Neural cell (in vitro differentiated cells): Measurements from ENCODE around the gene PGP. TPM values are rescaled to one million over a fixed set of nuclear protein-coding genes. Genes with fewer than 3 reads are reported as not detected.

Source experiments
- H2AFZ ChIP-seq: fragments of 200-600, 300-800 bp; sonication (generic), shearing (Covaris generic); 2 replicates; pipeline ENCODE4 v1.6.0; 2014; ENCODE audit warnings: low read depth, mild to moderate bottlenecking, antibody characterized with exemption, low read length, moderate library complexity
- H3F3A ChIP-seq: fragments of 200-600 bp; shearing (Covaris generic); 2 replicates; pipeline ENCODE4 v1.6.1; 2016; ENCODE audit warnings: mild to moderate bottlenecking, moderate library complexity, mixed read lengths, antibody characterized with exemption, low read length; ENCODE audit not compliant: insufficient read depth, poor library complexity, severe bottlenecking
- H3K27ac ChIP-seq: fragments of 200-600, 300-800 bp; sonication (generic), shearing (Covaris generic); 2 replicates; pipeline ENCODE4 v1.5.1; 2014; ENCODE audit warnings: mild to moderate bottlenecking, low read length, moderate library complexity
- H3K27me3 ChIP-seq: fragments of 300-800, 200-600 bp; sonication (generic), shearing (Covaris generic); 2 replicates; pipeline ENCODE4 v1.6.0; 2014; ENCODE audit warnings: mild to moderate bottlenecking, low read depth, low read length, moderate library complexity; ENCODE audit not compliant: insufficient read depth
- H3K36me3 ChIP-seq: fragments of 300-800, 200-600 bp; sonication (generic), shearing (Covaris generic); 2 replicates; pipeline ENCODE4 v1.5.1; 2014; ENCODE audit warnings: mild to moderate bottlenecking, antibody characterized with exemption, low read length, moderate library complexity; ENCODE audit not compliant: insufficient read depth
- H3K4me2 ChIP-seq: fragments of 300-800, 200-600 bp; sonication (generic), shearing (Covaris generic); 2 replicates; pipeline ENCODE4 v1.6.0; 2014; ENCODE audit warnings: mild to moderate bottlenecking, low read length
- H3K4me3 ChIP-seq: fragments of 300-800, 200-600 bp; sonication (generic), shearing (Covaris generic); 2 replicates; pipeline ENCODE4 v1.5.1; 2014; ENCODE audit warnings: mild to moderate bottlenecking, low read length, moderate library complexity
- H3K79me2 ChIP-seq: fragments of 200-600 bp; shearing (Covaris generic); replicated peaks from 2 replicates; pipeline ENCODE4 v1.6.0; 2014; ENCODE audit warnings: mild to moderate bottlenecking, low read length, moderate library complexity; ENCODE audit not compliant: insufficient read depth
- H3K9ac ChIP-seq: fragments of 300-800, 200-600 bp; sonication (generic), shearing (Covaris generic); 2 replicates; pipeline ENCODE4 v1.6.1; 2016; ENCODE audit warnings: mild to moderate bottlenecking, low read length, mixed read lengths
- H3K9me2 ChIP-seq: fragments of 200-600 bp; shearing (Covaris generic); 2 replicates; pipeline ENCODE4 v1.6.1; 2016; ENCODE audit warnings: mild to moderate bottlenecking, low read length, mixed read lengths; ENCODE audit not compliant: insufficient read depth
- H3K9me3 ChIP-seq: fragments of 200-600, 300-800 bp; sonication (generic), shearing (Covaris generic); 2 replicates; pipeline ENCODE4 v1.6.1; 2016; ENCODE audit warnings: mild to moderate bottlenecking, mixed run types, low read length, moderate library complexity, mixed read lengths
- H4K20me1 ChIP-seq: fragments of 200-600 bp; shearing (Covaris generic); 2 replicates; pipeline ENCODE4 v1.6.1; 2016; ENCODE audit warnings: mild to moderate bottlenecking, mixed run types; ENCODE audit not compliant: insufficient read depth
- CTCF ChIP-seq: fragments of 450-650 bp; IDR thresholded peaks from 2 replicates; pipeline ENCODE4 v1.5.1; 2014; ENCODE audit warnings: antibody characterized with exemption, mild to moderate bottlenecking, moderate library complexity; ENCODE audit not compliant: poor library complexity, severe bottlenecking
- EP300 ChIP-seq: fragments of 450-650 bp; conservative IDR thresholded peaks from 2 replicates; pipeline ENCODE4 v1.6.1; 2014; ENCODE audit warnings: antibody characterized with exemption, mild to moderate bottlenecking, moderate library complexity; ENCODE audit not compliant: poor library complexity, severe bottlenecking
- EZH2 ChIP-seq: fragments of 200-600, 300-800 bp; shearing (Covaris generic), sonication (generic); IDR thresholded peaks from 2 replicates; pipeline ENCODE4 v1.6.1; 2014; ENCODE audit warnings: antibody characterized with exemption, low read length, borderline replicate concordance, mild to moderate bottlenecking; ENCODE audit not compliant: insufficient read depth, poor library complexity, severe bottlenecking
- MXI1 ChIP-seq: fragments of 450-650 bp; conservative IDR thresholded peaks from 2 replicates; pipeline ENCODE4 v1.6.1; 2014; ENCODE audit warnings: antibody characterized with exemption, mild to moderate bottlenecking; ENCODE audit not compliant: poor library complexity, severe bottlenecking
- POLR2AphosphoS5 ChIP-seq: IDR thresholded peaks from 2 replicates; pipeline ENCODE4 v1.6.1; 2012
- RAD21 ChIP-seq: fragments of 450-650 bp; conservative IDR thresholded peaks from 2 replicates; pipeline ENCODE4 v1.6.1; 2014; ENCODE audit warnings: antibody characterized with exemption, mild to moderate bottlenecking, moderate library complexity
- SMC3 ChIP-seq: fragments of 450-650 bp; conservative IDR thresholded peaks from 2 replicates; pipeline ENCODE4 v1.6.1; 2014; ENCODE audit warnings: antibody characterized with exemption, mild to moderate bottlenecking, moderate library complexity; ENCODE audit not compliant: poor library complexity
- TAF1 ChIP-seq: IDR thresholded peaks from 2 replicates; pipeline ENCODE4 v1.6.1; 2012; ENCODE audit warnings: low read depth
- polyA plus RNA-seq: library from polyadenylated mRNA; depleted of rRNA; stranded (reverse); fragments of >200 nt; gene quantifications from 2 replicates; pipeline ENCODE4 v1.2.3, GENCODE V29; 2014
- TF ChIP-seq, protein P1 (sequence below): IDR thresholded peaks from 2 replicates; pipeline ENCODE4 v1.6.1; 2012; ENCODE audit warnings: borderline replicate concordance

Gene PGP
- polyA plus RNA-seq, 1 donor from 2014 or later, result 44.1 TPM

- Histone ChIP-seq H3K27ac (no peak overlapping the region), H3K36me3 (no peaks in the 10 kb centered on the region), H4K20me1 (no peaks in the 10 kb centered on the region), H3K9ac (no peak overlapping the region), H3K9me2 (no peaks in the 10 kb centered on the region), H3K27me3 (peaks cover 15% of the 10 kb centered on the region), H3K4me3 (no peak overlapping the region), H3K4me2 (no peak overlapping the region), H2AFZ (no peak overlapping the region), H3F3A (no peaks in the 10 kb centered on the region), H3K79me2 (no peaks in the 10 kb centered on the region), H3K9me3 (no peaks in the 10 kb centered on the region)
- TF ChIP-seq MXI1, result no peak
- no peak for TF ChIP-seq SMC3
- no peak for TF ChIP-seq TAF1
- TF ChIP-seq POLR2AphosphoS5, result no peak
- TF ChIP-seq, protein P1, sequence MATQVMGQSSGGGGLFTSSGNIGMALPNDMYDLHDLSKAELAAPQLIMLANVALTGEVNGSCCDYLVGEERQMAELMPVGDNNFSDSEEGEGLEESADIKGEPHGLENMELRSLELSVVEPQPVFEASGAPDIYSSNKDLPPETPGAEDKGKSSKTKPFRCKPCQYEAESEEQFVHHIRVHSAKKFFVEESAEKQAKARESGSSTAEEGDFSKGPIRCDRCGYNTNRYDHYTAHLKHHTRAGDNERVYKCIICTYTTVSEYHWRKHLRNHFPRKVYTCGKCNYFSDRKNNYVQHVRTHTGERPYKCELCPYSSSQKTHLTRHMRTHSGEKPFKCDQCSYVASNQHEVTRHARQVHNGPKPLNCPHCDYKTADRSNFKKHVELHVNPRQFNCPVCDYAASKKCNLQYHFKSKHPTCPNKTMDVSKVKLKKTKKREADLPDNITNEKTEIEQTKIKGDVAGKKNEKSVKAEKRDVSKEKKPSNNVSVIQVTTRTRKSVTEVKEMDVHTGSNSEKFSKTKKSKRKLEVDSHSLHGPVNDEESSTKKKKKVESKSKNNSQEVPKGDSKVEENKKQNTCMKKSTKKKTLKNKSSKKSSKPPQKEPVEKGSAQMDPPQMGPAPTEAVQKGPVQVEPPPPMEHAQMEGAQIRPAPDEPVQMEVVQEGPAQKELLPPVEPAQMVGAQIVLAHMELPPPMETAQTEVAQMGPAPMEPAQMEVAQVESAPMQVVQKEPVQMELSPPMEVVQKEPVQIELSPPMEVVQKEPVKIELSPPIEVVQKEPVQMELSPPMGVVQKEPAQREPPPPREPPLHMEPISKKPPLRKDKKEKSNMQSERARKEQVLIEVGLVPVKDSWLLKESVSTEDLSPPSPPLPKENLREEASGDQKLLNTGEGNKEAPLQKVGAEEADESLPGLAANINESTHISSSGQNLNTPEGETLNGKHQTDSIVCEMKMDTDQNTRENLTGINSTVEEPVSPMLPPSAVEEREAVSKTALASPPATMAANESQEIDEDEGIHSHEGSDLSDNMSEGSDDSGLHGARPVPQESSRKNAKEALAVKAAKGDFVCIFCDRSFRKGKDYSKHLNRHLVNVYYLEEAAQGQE, result no peak
- no peak for TF ChIP-seq CTCF
- no peak for TF ChIP-seq RAD21
- TF ChIP-seq EZH2, result no peak
- no peak for TF ChIP-seq EP300
These were observed 20.6 kb upstream of the PGP start for GRCh38 chr16:2235234-2235651.

DNA sequence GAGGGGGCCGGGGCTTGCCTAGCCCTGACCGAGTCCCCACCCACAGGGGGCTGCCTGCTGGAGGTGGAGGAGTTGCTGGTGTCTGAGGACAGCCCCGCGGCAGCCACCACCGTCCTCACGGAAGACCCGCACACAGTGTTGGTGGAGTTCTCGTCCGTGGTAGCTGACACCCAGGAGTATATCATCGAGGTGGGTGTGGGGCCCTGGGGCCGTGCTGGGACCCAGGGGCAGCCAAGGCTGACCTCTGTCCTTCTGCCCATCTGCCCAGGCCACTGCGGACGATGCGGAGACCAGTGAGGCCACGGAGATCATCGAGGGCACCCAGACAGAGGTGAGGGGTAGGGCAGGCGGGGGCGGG is 20.2 kb upstream of the PGP start:
- H3K27ac ChIP-seq, result no peak overlapping the region
- no peaks in the 10 kb centered on the region for H3K9me2 ChIP-seq
- H2AFZ ChIP-seq, result no peak overlapping the region
- no peaks in the 10 kb centered on the region for H3F3A ChIP-seq
- no peak overlapping the region for H3K4me3 ChIP-seq
- H3K4me2 ChIP-seq, result no peak overlapping the region
- no peaks in the 10 kb centered on the region for H3K36me3 ChIP-seq
- H3K27me3 ChIP-seq, result peaks cover 15% of the 10 kb centered on the region
- TF ChIP-seq SMC3 (no peak), MXI1 (no peak), RAD21 (no peak), EZH2 (no peak), EP300 (no peak), CTCF (no peak), POLR2AphosphoS5 (no peak), TAF1 (no peak)
- TF ChIP-seq, protein P1, result no peak
- H3K79me2 ChIP-seq, result no peaks in the 10 kb centered on the region
- H3K9ac ChIP-seq, result no peak overlapping the region
- no peaks in the 10 kb centered on the region for H4K20me1 ChIP-seq
- no peaks in the 10 kb centered on the region for H3K9me3 ChIP-seq
